Retina (tissue), 1 donor: ENCODE data around the gene SPEM2.

ENCODE experiments used
- DNase-seq: peaks from one replicate; pipeline ENCODE4 v3.0.0-alpha.2; 2016

Gene SPEM2

GRCh38 chr17:7475764-7476422, 50.5 kb downstream of the SPEM2 start:
- DNase-seq, result no peak

- no peak for DNase-seq
These were observed 51.1 kb downstream of the SPEM2 start for GRCh38 chr17:7476494-7476893.

DNA sequence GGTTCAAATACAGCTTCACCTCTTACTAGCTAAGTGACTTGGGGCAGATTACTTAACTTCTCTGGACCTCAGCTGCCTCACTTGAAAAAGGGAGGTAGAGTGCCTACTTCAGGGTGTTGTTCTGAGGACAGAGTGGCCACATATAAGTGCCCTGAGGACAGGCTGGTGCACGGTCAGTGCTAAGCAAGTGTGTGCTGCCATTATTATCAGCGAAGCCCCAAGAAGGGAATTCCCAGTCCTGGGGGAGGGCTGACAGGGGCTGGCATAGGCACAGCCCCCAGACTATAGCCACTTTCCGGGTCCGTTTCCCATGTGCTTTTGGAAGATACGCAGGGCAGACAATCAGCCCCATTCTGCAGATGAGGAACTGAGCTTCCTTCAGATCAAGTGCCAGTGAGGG, 51.5 kb downstream of the SPEM2 start:
- DNase-seq, result no peak
